GM08714 (cell line): ENCODE measurements around the gene VOPP1.

Experiments
- H3K4me3 ChIP-seq: fragments of 200-500 bp; sonication (Bioruptor generic); 2 replicates; pipeline ENCODE4 v1.5.1; 2014; ENCODE audit warnings: mild to moderate bottlenecking, low read length, inconsistent platforms
- ZNF274 ChIP-seq: IDR thresholded peaks from 2 replicates; pipeline ENCODE4 v1.6.1; 2012; ENCODE audit warnings: mild to moderate bottlenecking, low read depth, low read length

VOPP1 gene

GRCh38 chr7:55552320-55553023 is 19.8 kb downstream of the VOPP1 start:
- H3K4me3 ChIP-seq, result no peak overlapping the region
- TF ChIP-seq ZNF274, result no peak

GRCh38 chr7:55550841-55551537 is 21.3 kb downstream of the VOPP1 start:
- no peak for TF ChIP-seq ZNF274

GRCh38 chr7:55550010-55550663 is 22.2 kb downstream of the VOPP1 start:
- H3K4me3 ChIP-seq, result no peak overlapping the region; the same call in 1 of the 2 replicates
- no peak for TF ChIP-seq ZNF274

More at GRCh38 chr7:55550841-55551537, 21.3 kb downstream of the VOPP1 start:
- no peak overlapping the region for H3K4me3 ChIP-seq

- no peak overlapping the region; the same call in 1 of the 2 replicates for H3K4me3 ChIP-seq
- no peak for TF ChIP-seq ZNF274
Measured at GRCh38 chr7:55549457-55549856, 22.8 kb downstream of the VOPP1 start.

DNA sequence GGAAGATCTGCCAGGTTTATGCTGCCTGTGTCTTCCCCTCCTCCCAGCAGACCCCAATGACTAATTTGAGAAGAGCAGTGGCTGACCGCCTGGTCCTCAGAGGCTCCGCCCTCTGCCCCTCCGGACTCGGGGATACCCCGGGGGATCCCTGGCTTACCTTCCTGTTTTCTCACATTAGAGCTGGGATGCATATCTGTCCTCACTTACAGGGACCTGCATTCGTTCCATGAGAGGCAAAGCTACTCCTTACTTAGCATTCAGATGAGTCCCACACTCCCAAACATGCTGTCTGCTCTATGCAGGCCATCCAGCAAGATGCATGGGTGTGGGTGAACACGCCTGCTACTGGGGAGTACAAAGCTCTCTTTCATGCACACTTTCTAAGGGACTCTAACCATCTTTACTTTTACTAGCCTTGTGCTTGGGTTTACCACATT is 24.0 kb downstream of the VOPP1 start:
- no peak for TF ChIP-seq ZNF274
- H3K4me3 ChIP-seq, result no peak overlapping the region; the same call in 1 of the 2 replicates

GRCh38 chr7:55546814-55547213 is 25.5 kb downstream of the VOPP1 start:
- no peak overlapping the region for H3K4me3 ChIP-seq
- TF ChIP-seq ZNF274, result no peak

DNA sequence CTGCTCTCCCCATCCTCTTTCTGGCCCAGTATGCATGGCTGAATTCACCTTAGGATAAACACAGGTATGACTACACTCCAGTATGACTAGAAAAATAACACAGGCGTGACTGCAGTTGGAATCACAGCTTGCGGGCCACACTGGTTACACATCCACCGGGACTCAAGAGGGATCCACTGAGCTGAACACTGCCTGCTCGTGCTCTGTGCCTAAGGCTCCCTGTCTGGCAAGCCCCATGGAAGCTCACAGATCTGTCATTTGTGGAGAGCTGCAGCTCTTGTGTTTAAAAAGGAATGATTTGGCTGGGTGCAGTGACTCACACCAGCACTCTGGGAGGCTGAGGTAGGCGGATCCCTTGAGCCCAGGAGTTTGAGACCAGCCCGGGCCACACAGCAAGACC is 26.8 kb downstream of the VOPP1 start:
- no peak overlapping the region for H3K4me3 ChIP-seq
- no peak for TF ChIP-seq ZNF274

DNA sequence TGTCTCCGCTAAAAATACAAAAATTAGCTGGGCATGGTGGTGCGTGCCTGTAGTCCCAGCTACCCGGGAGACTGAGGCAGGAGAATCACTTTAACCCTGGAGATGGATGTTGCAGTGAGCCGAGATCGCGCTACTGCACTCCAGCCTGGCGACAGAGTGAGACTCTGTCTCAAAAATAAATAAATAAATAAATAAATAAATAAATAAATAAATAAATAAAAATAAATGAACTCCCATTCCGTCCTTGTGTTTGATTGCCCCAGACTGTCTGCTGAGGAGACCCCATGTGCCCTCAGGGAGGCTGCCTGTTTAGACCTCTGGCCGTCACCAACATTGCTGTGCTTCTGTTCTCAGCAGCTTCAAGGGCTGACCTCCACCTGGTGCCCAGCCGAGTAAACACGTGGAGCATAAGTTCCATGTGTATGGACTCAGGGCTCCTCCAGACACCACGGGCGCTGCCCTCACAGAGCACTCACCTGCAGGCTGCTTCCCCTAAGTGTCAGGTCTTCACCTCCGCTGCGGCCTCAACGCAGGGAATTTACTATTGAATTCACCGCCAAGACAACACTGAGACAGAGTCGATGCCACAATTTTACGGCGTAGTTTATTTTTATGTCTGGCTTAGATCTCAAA is 32.0 kb downstream of the VOPP1 start:
- TF ChIP-seq ZNF274, result no peak
- no peak overlapping the region for H3K4me3 ChIP-seq

DNA sequence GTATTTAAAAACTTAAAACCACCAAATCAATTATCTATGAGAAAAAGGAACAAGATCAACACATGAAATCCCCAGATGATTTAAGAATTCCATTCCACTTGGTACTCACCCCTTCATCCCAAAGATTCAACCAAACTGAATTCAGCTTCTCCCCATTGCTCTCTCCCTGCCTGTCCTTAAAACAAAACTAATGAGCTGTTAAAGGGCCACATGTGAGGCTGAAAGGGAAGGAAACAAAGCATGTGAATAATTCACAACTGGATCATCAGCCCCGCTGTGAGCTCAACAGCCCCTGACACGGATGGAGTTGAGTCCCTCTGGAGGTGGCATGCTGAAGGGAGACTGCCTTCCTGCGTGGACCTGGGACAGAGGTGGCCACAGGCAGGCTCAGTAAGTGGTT is 32.9 kb downstream of the VOPP1 start:
- no peak for TF ChIP-seq ZNF274
- no peak overlapping the region for H3K4me3 ChIP-seq

- H3K4me3 ChIP-seq, result no peak overlapping the region
- TF ChIP-seq ZNF274, result no peak
Measured at GRCh38 chr7:55538538-55538937, 33.8 kb downstream of the VOPP1 start.

DNA sequence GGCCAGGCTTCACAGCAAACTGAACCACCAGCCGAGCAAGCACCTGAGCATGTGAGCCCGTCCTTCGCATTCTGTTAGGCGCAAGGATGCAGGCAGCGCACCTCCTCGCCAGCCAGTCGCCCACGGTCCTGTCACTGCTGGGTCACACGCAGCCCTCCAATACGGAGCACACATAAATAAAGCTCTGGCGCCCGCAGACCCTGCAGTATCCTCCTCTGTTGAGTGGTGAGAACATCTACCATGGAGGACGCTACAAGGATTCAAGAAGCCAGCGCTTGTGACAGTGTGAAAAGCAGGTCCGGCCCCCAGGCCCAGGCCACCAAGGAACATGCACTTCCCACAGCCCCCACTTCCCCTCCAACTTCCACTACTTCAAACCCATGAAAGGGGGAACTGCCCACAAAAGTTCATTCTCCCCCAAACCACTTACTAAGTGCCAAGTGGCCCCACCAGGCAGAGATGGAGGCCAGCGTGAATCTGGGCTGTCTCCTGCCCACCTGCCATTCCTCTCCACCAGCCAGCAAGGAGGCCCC is 34.8 kb downstream of the VOPP1 start:
- no peak overlapping the region for H3K4me3 ChIP-seq
- TF ChIP-seq ZNF274, result no peak

DNA sequence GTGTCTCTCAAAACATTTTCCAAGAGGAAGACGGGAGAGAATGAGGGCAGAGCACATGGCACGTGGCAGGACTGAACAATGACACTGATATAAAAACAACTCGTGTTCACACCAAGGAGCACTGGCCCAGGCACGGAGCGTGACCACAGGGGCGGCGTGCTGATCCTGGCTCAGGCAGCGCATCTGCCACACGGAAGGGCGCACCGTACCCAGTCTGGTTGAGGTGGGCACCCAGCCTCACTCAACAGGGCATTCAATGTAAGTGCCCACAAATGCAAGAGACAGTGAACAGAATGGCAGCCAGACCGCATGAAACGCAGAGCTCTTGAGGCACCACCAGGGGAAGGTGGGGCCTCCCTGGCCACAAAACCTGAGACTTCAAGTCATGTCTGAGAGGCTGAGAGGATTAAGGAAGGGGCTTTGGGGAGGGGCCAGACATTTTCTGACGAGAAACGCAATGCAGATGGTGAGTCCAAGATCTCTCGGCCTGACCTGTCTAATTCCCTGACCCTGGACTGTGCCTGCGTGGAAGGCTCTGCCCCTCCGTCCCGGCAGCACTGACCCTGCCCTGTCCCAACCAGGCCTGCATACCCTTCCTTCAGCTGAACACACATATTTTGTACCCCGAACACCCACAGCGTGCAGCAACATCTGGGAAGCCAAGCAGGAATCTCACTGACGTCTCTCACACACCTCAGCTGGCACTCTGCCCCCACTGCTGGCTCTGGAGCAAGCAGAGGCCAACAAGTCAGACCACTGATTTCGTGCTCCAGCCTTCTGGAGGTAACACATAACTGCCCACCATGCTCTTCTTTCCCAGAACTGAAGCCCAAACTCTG is 35.5 kb downstream of the VOPP1 start:
- H3K4me3 ChIP-seq, result no peak overlapping the region
- no peak for TF ChIP-seq ZNF274

DNA sequence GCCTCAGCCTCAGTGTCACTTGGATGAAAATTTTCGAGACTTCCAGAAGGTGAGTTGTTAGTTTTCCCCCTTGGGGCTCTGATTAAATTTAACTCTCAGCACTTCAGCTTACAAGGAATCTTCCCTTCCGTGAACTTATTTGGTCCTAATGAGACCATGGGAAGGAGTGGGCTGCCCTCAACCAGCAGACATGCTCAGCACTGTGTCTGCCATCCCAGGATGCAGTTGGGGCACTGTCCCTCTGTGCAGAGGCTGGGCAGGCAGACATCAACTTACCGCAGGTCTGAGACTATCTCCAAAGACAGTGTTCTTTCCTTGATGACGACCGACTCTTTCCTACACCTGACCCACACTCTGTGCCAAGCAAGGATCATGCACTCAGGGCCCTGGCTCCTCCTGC is 36.7 kb downstream of the VOPP1 start:
- TF ChIP-seq ZNF274, result no peak
- no peak overlapping the region; the same call in 1 of the 2 replicates for H3K4me3 ChIP-seq
